Measurements from ENCODE around the gene ANGPTL1. TPM values are rescaled to one million over a fixed set of nuclear protein-coding genes. Genes with fewer than 3 reads are reported as not detected.
"Not testable (repeated sequence)": the region's sequence is repeated elsewhere in the genome, so short reads cannot be mapped to it uniquely, and the experiment has no call there.

Gene ANGPTL1
- total RNA-seq, 1 donor from 2014 or later, result 2.6 TPM

DNA sequence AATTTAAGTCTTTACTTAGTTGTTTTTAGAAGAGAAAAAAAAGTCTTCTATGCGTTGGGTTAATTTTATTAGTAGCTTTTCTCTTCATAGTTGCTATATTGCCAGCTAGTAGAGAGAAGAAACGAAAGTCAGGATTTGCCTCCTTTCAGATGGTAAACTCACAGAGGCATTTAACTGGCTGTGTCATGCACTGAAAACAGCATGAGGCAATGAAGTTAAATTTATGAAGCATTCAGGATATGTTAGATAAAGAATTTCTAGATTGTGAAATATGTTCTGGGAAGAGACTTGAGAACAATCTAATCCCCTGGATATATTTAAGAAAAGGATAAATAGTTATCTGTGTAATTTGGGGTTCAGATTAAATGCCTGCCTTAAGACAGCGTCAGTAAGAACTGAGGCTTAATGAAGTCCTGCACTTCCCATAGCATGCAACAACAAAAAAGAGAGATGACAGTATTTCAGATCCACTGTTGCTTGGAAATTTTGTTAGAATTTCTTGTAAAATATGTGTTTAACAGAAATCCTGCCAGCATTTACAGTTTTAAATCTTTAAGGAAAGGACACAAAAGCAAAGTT, 1.7 kb downstream of the ANGPTL1 start:
- DNase-seq (ENCODE audit: low spot score) (no peak), ATAC-seq (peak; percentile 55)

DNA sequence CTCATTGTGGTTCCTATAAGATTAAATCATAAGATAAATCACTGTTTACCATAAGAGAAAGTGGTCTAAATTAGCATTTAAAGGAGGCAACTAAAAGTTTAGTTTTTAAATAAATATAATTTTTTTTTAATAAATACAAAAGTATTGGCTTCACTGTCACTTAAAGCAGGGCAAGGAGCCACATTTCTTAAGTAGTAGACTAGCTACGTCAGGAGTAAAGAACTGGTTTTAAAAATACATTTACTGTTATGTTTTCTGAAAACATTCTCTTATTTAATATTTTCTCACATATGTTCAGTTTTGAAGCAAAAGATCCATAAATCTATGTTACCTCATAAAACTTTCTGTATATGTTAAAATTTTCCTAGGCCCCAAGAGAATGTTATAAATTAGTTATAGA, 2.2 kb downstream of the ANGPTL1 start:
- DNase-seq (ENCODE audit: low spot score), result no peak
- ATAC-seq, result no peak

DNA sequence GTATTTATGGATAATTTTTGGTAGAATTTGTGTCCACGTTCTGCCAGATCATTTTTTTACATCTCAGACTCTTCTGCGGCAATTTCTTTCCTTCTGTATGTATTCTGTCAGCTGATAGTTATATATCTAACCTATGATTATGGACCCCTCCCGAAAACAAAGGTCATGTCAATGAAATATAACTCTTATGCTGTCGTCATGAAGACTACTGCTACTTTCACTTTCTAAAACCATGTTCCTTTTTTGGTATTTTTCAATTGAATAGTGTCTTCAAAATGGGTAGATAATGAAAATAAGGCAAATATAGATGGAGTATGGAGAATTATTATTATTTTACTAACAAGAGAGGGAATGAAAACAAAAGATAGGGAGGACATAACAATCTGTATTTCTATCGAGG, 3.2 kb downstream of the ANGPTL1 start:
- DNase-seq (ENCODE audit: low spot score) (no peak), ATAC-seq (peak; percentile 15)

DNA sequence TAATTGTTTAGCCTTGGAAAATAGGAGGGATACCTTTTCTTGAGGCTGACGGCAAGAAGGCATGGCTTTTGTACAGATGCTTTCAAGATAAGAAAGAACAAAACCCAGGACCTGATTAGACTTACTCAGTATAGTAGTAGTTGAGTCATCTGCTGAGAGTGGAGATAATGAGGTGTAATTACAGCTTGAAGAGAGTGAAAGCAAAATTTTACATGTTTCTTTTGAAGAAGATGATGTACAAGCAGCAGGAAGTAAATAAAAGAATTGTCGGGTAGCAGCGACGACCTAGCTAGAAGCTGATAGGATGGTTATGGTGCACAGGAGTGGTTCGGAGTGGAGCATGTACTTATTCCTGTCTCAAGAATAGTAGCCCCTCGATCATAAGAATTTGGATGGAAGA, 6.6 kb downstream of the ANGPTL1 start:
- ATAC-seq (no peak), DNase-seq (ENCODE audit: low spot score) (no peak)

DNA sequence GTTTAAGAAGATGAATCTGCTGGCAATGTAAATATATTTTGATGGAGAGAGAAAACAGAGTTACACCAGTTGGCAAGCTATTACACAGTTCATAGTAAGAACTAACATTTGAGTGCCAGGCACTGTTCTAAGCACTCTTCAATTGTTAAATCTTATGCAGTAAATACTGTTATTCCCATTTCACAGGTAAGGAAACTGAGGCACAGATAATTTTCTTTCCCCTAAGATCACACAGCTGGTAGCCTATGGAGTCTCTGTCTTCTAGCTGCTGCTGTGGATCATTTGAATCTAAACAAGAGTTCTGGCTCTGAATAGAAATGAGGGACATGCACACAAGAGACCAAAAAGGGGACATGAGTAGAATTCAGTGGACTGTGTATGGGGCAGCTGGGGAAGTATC, 8.0 kb downstream of the ANGPTL1 start:
- DNase-seq (ENCODE audit: low spot score), result no peak
- ATAC-seq, result no peak

DNA sequence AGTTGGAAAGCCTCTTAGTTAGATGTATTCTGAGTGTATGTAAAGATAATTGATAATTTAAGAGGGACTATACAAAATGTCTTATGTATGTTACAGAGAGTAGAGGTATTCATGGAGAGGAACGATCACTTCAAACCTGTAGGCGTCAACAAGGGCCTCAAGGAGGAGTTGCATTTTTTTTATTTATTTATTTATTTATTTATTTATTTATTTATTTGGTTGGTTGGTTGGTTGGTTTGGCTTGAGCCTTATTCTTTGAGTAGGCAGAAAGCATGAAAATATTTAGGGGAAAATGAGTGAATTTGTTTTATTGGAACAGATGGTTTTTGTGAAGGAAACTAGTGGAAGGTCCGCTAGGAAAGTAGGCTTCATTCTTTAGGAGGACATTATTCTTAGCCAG, 8.5 kb downstream of the ANGPTL1 start:
- no peak for DNase-seq (ENCODE audit: low spot score)
- ATAC-seq, result no peak

DNA sequence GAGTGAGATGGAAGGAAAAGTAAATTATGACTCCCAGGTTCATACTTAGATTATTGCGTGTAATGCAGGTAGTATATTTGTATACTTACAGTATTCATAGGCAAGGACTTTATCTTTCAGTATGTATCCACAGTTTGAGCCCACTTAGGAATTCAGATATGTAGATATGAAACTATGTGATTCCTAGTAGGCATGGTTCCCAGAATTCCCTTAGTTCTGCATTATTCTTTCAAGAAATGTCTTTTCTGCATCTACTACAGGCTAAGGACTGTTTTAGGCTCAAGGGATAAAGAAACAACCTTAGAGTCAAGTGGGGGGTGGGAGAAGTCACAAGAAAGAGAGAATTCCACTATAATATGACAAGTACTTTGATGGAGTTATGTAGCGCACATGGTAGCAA, 13.8 kb downstream of the ANGPTL1 start:
- DNase-seq (ENCODE audit: low spot score) (no peak), ATAC-seq (no peak)

DNA sequence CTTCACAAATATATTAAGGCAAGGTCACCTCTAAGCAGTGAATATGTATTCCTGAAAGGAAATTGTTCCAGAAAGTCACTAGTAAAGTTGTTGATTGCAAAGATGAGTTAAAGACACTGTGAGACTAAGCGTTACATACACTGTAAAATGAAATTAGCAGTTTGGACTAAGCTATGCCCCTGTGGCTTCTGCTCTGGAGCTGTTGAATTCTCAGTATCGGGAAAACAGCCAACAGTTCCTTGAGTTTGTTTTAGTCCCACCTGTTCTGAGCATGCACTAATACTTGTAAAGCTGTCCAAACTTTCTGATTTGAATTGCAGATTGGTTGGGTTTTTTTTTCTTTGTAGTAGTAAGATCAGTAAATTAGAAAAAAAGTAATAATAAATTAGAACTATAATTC, 21.0 kb downstream of the ANGPTL1 start:
- DNase-seq (ENCODE audit: low spot score) (no peak), ATAC-seq (peak; percentile 52)

DNA sequence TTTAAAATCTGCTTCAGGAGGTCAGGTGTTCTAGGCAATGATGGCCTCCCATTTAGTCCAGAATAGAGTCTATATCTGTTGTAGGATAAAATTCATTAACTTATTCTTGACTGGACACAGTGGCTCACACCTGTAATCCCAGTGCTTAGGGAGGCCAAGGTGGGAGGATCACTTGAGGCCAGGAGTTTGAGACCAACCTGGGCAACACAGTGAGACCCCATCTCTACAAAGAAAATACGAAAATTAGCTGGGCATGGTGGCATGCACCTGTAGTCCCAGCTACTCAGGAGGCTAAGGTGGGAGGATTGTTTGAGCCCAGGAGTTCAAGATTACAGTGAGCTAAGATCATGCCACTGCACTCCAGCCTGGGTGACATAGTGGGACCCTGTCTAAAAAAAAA, 23.0 kb downstream of the ANGPTL1 start:
- DNase-seq (ENCODE audit: low spot score); ATAC-seq: not testable (repeated sequence)

DNA sequence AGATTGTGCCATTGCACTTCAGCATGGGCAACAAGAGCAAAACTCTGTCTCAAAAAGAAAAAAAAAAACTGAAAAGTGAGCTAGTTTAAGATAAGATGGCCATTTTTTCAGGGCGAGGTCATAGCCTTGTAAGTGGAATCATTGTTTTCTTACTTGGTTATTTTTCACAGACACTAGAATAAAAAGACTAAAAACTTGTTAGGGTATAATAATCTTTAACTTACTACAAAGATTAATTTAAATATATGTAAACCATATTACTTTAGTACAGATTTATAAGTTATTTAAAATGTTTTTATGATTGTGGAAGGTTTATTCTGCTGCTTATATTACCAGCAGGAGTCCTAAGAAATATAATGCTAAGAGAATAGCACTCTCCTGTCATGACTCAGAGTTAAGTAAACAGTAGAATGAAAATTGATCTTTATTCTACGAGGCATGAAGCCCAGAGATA, 23.5 kb downstream of the ANGPTL1 start:
- ATAC-seq (peak; percentile 90), DNase-seq (ENCODE audit: low spot score) (no peak)

DNA sequence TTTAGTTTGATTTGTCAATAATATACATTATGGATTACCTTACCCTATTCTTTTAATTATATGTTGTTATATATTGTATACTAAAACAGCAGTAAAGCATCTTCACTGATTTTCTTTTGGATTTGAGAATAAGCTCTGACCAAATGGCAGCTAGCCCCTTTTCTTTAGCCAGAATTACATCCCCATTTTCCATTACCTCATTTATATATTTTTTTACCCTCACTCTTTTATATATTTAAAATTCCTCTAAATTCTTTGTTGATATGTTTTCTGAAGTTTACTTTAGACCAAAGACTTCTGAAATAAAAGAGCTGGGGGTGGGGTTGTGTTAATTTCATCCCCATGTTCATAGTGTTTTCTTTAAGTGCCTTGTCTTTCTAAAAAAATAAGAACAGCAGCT, 24.6 kb downstream of the ANGPTL1 start:
- DNase-seq (ENCODE audit: low spot score), result no peak
- ATAC-seq, result no peak

DNA sequence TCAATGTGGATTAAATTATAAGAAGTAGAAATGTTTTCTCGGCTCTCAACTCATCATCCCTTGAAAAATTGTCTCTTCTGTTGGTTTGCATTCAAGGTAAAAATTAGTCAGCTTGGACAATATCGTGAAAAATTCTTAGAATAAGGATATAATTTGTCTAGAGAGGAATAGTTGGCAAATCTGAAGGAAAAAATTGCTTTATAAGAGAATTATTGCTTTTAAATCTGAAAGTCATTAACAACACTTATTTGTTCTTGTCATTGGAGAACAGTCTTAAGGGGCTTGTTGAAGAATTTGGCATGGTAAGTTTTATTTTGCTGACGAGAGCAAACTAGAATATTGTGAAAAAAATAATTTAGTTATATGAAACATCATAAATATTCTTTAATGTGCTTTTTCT, 26.4 kb downstream of the ANGPTL1 start:
- no peak for ATAC-seq
- DNase-seq (ENCODE audit: low spot score), result no peak

DNA sequence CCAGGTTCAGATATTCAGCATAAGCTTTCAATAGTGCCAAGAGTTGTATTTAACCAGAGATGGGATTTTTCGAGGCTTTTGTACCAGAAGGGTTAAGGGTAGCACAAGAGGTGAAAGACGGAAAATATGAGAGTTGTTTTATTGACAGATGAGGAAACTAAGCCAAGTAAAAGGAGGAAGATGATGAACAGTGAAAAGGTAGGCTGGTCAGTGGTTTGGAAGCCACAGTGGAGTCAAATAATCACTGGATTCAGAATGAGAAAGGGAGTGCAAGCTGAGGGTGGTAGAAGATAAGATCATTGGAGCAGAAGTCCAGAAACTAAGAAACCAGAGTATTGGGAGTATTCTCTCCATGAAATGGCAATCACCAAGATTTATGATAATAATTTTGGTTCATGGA, 45.7 kb downstream of the ANGPTL1 start:
- ATAC-seq (no peak), DNase-seq (ENCODE audit: low spot score) (no peak)

DNA sequence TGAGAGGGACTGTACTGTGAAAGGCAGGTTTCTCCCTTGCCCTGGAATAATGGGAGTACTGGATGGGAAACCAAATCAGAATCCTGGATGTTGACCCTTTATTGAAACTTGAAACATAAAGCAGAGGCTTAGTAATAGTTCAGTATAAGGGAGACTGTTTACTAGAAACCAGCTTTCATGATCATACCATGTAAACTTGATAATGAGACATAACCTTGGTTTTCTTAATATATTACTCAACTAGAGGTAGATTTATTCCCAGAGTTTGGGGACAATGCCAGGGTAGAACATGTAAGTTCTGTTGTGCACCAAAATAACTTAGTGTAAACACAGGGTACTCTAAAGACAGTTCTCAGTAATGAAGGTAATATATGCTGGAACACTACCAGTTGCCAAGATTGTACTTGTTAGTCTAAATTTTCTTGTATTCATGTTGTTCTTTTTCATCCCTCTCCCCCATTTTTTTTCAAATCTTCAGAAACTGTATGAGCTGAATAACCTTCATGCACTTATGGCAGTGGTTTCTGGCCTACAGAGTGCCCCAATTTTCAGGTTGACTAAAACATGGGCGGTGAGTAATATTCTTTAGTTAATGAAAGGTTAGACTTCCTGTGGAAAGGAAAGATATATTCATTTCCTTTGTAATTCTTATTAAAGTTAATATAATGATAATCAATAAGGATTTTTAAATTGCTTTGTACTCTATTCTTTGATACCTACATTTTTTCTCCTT, 49.6 kb downstream of the ANGPTL1 start:
- DNase-seq (ENCODE audit: low spot score) (no peak), ATAC-seq (no peak)

DNA sequence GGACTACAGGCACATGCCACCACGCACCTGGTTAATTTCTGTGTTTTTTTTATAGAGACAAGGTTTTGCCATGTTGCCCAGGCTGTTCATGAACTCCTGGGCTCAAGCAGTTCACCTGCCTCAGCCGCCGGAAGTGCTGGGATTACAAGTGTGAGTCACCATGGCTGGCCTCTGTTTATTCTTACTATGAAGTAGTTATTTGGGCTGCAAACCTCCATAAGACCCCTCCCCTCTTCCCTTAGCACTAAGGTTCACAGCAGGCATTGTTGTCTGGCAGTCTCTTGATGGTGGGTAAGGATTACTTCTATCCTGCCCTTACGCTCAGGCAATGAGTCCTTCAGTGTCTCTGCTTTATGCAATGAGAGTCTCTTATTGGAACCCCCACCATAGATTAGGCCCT, 51.8 kb downstream of the ANGPTL1 start:
- ATAC-seq (no peak), DNase-seq (ENCODE audit: low spot score) (no peak)

DNA sequence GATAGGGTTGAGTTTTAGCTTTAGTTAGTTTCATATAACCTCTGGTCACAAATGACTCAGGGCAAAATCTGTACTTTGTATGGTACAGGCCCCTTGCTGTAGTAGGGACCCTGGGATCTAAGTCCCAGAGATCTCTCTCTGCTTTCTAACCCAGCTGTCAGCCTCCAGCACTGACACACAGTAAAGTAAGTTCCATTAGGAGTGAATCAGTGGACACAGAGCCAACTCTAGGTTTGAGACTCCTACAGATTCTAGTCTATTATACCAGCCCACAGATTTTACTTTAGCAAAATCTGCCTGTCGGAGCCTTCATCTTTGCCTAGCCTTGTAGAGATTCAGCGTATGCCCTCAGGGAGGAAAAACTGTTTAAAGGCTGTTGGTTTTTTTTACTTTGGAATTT, 52.5 kb downstream of the ANGPTL1 start:
- no peak for ATAC-seq

DNA sequence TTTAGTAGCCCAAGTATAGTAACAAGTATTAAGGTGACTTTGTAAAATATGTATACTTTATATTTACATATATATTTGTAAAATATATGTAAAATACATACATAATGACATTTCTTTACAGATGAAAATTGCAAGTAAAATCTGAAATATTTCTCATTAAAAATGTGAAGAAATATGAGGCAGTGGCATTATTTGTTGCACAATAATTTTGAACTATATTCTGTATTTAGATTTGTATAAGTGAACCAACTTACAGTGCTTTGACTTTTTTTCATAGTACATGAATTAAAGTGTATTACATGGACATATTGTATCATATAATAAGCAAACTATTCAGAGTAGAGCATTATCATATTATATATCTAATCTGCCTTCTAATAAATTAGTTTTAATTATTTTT, 60.3 kb downstream of the ANGPTL1 start:
- DNase-seq (ENCODE audit: low spot score) (no peak), ATAC-seq (no peak)

More for the DNA sequence above, 52.5 kb downstream of the ANGPTL1 start:
- DNase-seq (ENCODE audit: low spot score), result no peak

DNA sequence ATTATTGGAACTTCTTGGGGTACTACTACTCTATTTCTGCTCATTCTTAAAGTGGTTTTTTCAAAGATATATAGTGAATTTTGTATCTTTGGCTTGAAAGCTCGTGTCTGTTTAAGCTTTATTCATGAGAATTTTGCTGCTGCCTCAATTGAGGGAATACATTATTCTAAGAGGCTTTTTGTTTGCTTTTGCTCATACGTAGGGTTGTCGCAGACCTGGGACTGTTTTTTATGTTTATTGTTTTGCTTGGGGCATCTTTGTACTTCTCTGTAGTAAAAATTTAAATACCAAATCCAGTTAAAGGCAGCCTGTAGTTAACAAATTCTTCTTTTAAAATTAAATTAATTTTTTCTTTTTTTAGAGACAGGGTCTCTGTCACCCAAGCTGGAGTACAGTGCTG, 62.3 kb downstream of the ANGPTL1 start:
- ATAC-seq, result no peak
- no peak for DNase-seq (ENCODE audit: low spot score)

DNA sequence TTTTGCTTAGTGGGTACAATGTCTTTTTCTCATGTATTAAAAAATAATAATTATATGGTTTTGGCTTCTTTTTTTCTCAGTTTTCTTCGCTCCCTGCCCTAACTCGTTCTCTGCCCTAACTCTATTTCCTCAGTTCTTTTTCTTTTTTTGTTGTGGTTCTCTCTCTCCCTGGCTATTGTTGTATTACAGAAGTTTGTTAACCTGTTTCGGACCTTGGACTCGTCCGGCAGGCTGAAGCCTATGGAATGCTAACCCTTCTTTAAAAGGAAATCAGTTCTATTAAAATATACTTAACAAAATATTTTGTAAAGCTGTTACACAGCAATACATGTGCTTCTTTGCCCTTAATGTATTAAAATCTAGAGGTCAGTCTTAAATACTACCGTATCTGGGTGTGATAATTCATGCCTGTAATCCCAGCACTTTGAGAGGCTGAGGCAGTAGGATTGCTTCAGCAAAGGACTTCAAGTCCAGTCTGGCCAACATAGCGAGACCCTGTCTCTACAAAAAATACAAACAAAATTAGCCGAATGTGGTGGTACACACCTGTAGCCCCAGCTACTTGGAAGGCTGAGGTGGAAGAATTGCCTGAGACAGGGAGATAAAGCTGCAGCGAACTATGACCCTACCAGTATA, 64.1 kb downstream of the ANGPTL1 start:
- DNase-seq (ENCODE audit: low spot score) (no peak), ATAC-seq (no peak)

DNA sequence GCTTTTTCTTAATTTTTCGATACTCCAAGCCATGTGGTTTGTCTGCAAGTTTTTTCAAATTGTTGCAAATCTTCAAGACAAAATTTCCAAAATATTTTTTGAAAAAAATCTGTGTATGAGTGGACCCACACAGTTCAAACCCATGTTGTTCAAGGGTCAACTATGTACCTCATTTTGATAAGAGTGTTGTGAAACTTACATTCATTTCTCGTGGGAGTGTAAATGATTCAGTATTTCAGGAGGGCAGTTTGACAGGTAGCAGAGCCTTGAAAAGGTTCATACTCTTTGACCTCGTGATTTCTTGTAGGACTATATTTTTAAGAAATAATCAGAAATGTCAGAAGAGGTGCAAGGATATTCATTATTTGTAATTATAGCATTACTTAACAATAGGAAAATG, 68.0 kb downstream of the ANGPTL1 start:
- no peak for DNase-seq (ENCODE audit: low spot score)
- no peak for ATAC-seq
